NCI-H526 (cell line): ENCODE measurements around the gene PMM2.

Experiments used
- DNase-seq, 2 experiments: peaks; one replicate each; lab custom pipeline; 2025; lab: John Stamatoyannopoulos, UW

Gene PMM2

GRCh38 chr16:8887952-8888560 lies 90.4 kb downstream of the PMM2 start:
- no peak for DNase-seq

DNA sequence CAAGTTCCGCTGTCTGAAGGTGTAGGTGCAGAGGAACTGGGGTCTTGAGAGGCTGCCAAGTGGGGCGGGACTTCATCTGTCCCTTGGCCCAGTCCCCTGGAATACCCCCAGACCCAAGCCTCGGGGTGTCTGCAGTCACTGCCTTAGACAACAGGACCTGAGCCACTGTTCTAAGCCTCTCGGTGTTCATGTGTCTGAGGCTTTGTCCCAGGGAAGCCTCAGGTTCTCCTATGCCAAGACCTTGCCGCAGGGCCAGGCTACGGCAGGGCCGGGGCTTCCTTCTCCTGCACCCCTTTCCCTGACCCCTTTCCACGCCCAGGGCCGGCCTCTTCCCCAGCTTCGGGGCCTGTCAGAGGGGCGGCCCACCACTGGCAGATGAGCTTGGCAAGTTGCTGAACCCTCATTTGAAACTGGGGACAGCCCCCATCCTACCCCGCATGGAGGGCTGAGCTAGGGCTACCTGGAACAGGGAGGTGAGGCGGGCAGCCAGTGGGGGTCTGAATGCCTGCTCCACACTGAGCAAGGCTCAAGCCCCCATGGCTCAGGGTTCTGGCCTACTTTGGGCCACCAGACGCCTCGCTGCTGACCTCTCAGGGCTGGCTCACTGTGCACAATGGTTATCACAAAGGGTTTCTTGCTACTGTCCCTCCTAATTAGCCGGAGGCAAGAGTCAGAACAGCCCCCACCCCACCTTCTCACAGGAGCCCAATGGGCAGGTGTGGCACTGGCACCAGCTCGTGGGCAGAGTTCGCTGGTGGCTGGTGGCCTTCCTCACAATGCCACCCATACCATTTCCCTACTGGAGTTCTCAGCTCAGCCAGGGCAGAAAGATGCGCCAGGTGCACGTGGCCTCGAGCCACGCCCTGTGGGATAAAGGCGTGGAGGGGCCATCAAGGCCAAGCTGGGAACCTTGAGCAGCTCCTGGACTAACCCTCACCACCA lies 91.6 kb downstream of the PMM2 start:
- no peak for DNase-seq

DNA sequence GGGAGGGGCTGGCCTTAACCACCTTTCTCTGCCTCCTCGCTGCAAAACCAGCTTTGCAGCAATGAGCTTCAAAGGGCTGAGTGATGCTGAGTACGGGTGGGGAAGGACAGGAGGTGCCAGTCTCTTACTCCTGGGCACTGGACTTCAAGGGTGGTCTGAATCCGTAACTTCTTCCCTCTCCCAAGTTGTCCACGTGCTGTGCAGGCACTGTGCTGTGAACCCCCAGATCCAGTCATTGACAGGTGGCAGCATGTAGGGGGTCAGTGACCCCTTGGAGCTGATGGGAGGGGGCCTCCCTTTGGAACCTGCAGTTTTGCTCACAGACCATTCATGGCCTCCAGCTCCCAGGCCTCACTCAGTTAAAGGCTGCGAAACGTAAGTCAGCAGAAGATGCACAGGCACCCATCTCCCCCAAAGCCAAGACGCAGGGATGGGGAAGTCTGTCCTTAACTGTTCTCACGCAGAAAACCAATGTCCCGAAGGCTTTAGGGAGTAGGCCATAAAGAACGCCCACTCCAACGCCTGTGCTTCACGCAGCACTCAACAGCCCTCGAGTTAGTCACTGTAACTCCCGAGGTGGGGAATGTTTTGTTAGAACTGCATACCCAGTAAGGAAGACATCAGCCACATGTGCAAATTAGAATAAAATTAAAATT lies 92.4 kb downstream of the PMM2 start:
- DNase-seq = no peak

- DNase-seq = no peak
Observed at GRCh38 chr16:8890549-8890921, 92.9 kb downstream of the PMM2 start.

- no peak for DNase-seq
Observed at GRCh38 chr16:8892101-8892575, 94.5 kb downstream of the PMM2 start.

DNA sequence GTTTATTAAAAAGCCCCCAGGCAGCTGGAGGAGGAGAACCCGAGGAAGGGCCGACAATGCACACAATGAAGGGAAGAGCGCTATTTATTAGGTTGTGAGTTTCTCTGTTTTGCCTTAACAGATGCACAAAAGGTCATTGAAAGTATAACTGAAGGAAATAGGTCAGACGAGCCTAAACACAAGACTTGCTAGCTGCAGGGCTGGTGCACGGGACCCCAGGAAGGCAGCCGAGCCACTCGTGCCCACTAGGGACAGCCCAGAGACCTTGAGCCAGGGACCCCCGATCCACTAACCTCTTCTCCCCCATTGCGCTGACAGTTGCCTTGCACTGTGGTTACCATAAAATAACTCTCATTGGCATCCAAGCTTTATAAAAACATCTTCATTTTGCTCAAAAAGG lies 95.8 kb downstream of the PMM2 start:
- DNase-seq = no peak

DNA sequence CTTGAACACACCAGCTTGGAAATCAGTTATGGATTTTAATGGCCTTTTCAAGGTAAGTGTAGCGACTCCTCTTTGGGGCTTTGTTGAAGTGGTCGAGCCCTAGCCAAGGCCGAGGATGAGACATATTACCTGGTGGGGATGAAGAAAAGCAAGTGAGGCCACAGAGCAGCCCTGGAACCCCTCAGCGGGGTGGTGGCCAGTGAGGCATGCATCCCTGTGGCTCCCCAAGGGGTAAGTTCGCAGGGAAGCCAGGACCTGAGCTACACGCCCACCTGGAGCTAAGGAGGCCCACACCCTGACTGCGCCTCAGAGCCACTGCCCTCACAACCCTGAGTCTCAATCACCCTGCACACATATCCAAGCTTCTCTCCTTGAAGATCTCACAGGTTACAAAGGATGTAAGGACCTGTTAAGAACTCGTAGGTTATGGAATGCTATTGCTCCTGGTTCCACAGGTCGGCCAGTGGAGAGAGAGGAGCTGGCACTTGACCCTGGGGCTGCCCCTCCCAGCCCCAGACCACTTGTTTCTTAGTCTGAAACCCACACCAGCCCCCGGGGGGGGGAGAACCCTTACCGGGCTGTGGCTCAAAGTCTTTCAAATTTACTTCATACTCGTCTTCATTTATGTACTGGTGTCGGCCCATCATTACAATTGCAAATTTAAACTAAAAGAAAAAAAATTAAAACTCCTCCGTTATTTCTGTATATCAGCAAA lies 96.5 kb downstream of the PMM2 start:
- no peak for DNase-seq

DNA sequence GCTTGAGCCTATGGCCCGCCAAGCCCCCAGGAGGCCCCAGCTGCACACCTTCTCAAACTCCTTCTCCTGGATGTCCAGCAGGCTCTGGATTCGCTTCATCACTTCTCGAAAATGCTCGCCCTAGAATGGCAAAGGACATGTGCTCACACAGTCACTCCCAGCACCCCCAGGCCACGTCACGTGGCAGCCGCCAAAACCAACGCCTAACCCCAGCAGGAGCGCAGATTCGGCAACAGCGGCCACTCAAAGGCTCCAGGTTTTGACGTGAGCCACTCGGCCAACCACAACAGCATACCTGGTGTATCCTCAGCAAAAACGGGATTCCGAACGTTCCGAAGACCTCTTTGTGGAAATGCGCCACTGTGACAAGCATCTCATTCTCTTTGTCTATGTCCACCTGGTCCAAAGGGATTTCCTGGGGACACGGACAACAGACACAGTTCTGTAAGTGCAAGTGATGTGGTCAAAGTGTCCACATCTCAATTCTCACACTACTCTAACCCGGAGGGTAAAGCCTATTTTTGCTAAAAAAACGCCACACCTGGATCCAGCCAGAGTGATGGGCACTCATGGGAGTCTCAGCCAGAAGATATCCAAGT lies 97.2 kb downstream of the PMM2 start:
- no peak for DNase-seq

- DNase-seq = no peak
Observed at GRCh38 chr16:8898660-8899318, 101.2 kb downstream of the PMM2 start.
